GM19351 (cell line): Measurements from ENCODE around the gene TAF1D.
"Not testable (repeated sequence)": the region's sequence is repeated elsewhere in the genome, so short reads cannot be mapped to it uniquely, and the experiment has no call there.

Source experiments
- ATAC-seq: cut with Tn5 transposase; IDR thresholded peaks from one replicate; pipeline ENCODE4 v1.9.1; 2021; ENCODE audit warnings: mild to moderate bottlenecking, moderate library complexity; ENCODE audit not compliant: unreplicated experiment

The TAF1D gene

GRCh38 chr11:93741094-93741881 is at the start of gene TAF1D, which contains the start of gene C11orf54:
TAF1D (minus strand) TSS chr11:93741495; CDS start chr11:93739304, 2,191 bp downstream.
C11orf54 (plus strand) TSS chr11:93741672; CDS start chr11:93747394, 5,722 bp downstream.
- peak; percentile 78 for ATAC-seq

- ATAC-seq: peak; percentile 34
Observed at GRCh38 chr11:93784935-93785360, 43.7 kb upstream of the TAF1D start.

DNA sequence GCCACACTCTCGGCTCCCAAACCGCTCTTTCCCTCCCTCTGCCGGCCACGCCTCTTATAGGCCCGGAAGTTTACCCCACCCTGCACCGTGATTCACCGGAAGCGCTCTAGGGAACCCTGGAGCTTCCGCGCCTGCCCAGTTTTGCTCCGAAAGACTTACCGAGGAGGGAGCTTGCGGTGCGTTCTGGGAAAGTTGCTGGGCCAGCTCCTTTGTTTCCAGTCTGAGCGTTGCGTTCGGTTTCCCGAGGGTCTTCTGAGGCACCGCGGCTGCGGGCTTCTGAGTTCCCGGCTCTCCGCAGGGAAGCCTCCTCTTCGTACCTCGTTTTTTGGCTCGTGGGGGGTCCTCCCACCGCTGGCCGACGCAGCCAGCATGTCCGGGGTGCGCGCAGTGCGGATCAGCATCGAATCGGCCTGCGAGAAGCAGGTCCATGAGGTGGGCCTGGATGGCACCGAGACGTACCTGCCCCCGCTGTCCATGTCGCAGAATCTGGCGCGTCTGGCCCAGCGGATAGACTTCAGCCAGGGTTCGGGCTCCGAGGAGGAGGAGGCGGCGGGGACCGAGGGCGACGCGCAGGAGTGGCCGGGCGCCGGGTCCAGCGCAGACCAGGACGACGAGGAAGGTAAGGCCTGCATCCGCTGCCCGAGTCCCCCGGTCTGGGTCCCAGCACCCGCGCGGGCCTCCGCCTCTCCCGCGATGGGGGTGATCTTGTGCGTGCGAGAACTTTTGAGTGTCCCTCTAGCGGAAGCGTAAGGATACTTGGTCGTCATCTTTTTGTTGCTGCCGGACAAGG is 43.0 kb upstream of the TAF1D start, which contains the start of gene MED17:
TSS of gene MED17 (plus strand) at position 138 of the 790 bp plus-strand sequence. CDS start at position 370, 232 bp downstream.
- ATAC-seq: peak; percentile 92

- ATAC-seq: peak; percentile 49
Observed at GRCh38 chr11:93783765-93784144, 42.5 kb upstream of the TAF1D start.

DNA sequence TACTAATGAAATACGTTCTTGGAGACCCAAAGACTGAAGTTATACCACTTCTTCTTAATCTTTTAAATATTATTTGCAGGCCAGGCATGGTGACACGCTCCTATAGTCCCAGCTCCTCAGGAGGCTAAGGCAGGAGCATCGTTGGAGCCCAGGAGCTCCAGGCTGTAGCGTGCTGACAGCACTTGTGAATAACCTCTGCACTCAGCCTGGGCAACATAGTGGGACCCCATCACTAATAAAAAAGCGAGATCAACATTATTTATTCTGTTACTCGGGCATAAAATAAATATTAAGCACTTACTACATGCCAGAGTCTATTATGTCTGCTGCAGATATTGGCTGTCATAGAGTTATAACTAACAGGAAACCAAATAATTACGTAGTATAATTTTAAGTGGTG is 42.1 kb upstream of the TAF1D start:
- ATAC-seq: no peak

- ATAC-seq: no peak
Observed at GRCh38 chr11:93775289-93775688, 34.0 kb upstream of the TAF1D start.

GRCh38 chr11:93774560-93774959 is 33.3 kb upstream of the TAF1D start:
- ATAC-seq: not testable (repeated sequence)

DNA sequence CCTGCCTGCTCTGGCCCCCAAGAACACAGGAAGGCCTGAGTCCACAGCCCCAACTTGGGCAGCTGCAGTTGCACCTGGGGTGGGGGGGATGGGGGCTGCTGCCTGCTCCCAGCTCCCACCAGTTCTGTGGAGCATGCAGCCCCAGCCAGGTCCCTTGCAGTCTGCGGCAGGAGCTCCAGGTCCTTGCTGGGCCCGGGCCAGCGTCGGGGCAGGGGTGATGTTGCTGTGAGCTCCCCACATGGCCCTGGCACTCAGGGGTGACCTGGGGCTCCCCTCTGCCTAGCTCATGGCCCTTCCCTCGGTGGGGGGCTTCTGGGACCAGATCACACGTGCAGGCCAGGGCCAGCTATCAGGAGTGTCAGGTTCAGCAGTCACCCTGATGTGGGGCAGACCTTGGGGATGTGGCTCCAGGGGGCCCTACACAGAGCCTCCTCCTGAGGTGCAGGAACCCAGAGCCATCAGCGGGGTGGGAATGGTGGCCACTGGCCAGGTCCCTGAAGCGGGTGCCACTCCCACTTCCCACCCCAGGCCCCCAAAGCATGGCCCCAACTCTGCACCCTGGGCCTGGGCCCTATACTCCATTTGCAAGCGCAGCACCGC is 32.4 kb upstream of the TAF1D start:
- ATAC-seq: no peak

DNA sequence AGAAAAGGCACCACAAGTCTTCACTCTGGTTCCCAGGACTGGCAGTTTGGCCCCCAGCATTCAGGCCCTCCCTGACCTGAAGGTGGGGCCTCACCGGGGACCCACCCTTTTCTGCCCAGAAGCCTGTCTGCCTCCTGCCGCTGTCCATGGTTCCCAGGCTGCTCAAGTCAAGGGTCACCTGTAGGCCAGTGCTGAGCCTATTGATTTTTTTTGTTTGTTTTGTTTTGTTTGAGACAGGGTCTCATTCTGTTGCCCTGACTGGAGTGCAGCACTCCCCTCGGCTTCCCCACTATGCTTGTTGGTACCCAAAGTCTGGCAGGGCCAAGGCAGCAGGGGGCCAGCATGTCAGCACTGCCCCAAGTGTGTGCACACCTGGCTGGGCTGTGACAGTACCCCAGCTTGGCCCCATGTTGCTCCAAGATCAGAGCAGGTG is 31.8 kb upstream of the TAF1D start:
- no peak for ATAC-seq

- ATAC-seq: no peak
Observed at GRCh38 chr11:93772123-93772522, 30.8 kb upstream of the TAF1D start.

- no peak for ATAC-seq
Observed at GRCh38 chr11:93770160-93770559, 28.9 kb upstream of the TAF1D start.

GRCh38 chr11:93767018-93767417 is 25.7 kb upstream of the TAF1D start:
- no peak for ATAC-seq

- no peak for ATAC-seq
Observed at GRCh38 chr11:93766504-93766903, 25.2 kb upstream of the TAF1D start.

GRCh38 chr11:93765551-93765950 is 24.3 kb upstream of the TAF1D start:
- ATAC-seq: no peak

DNA sequence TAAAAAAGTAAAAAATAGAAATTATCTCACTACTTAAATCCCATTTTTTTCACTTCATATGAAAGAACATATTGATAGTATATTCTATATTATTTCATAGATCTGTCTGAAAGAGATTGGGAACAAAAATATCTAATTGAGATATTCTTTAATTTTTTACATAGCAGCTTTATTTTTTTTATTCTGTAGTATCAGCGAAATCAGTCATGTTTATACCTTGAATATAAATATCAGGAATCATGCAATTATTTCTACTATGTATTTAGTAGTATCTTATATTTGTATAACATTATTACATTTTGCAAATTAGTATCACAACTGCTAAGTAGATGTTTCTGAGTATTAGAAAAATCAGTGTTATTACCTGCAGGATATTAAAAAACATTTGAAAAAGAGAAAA is 20.6 kb upstream of the TAF1D start:
- no peak for ATAC-seq

DNA sequence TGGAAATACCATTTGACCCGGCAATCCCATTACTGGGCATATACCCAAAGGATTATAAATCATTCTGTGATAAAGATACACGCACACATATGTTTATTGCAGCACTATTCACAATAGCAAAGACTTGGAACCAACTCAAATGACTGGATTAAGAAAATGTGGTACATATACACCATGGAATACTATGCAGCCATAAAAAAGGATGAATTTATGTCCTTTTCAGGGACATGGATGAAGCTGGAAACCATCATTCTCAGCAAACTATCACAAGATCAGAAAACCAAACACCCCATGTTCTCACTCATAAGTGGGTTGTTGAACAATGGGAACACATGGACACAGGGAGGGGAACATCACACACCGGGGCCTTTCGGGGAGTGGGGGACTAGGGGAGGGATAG is 17.8 kb upstream of the TAF1D start:
- not testable (repeated sequence) for ATAC-seq

DNA sequence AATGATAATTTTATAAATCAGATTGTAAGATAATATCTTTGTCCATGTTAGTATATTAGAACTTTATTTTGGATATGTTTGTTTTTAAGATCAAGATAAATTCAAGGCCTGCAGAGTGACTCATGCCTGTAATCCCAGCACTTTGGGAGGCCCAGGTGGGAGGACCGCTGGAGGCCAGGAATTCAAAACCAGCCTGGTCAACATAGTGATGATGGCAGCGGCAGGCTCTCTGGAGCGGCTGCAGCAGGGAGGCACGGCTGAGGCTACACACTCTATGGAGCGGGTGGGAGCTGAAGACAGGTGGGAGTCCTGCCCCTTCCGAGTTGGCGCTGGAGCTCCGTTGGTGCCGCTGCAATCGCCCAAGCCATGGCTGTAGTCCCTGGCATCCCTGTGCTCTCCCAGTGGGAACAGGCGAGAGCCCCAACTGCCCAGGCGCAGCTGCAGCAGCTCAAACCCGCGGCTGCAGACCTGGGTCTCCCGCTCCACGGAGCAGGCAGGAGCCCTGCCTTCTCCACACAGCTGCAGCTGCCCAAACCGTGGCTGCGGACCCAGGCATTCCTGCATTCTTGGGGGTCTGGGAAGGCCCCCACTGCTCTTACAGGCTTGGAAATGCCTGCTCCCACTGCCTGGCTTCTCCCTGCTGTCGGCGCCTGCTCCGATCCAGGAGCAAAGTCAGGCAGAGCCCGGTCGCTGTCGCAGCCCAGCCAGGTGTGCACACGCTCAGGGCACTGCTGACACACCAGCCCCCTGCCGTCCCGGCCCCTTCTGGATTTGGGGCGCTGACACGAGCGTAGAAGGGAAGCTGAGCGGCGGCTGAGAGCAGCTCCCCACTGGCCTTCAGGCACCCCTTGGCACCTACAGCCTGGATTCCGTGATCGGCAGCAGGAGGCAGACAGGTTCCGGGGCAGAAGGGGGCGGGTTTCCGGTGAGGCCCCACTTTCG is 16.9 kb upstream of the TAF1D start:
- ATAC-seq: no peak

DNA sequence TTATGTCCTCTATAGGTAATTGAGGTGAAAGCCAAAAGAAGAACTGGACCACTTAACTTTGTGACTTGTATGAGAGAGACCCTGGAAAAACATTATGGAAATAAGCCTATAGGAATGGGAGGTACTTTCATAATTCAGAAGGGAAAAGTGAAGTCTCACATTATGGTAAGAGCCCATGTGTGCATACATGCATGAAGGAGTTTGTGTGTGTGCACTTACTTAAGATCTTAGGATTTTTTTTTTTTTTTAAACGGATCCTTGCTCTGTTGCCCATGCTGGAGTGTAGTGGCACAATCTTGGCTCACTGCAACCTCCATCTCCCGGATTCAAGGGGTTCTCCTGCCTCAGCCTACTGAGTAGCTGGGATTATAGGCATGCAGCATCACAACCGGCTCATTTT is 16.0 kb upstream of the TAF1D start:
- ATAC-seq: no peak

GRCh38 chr11:93756748-93757147 is 15.5 kb upstream of the TAF1D start:
- ATAC-seq: peak; percentile 65

DNA sequence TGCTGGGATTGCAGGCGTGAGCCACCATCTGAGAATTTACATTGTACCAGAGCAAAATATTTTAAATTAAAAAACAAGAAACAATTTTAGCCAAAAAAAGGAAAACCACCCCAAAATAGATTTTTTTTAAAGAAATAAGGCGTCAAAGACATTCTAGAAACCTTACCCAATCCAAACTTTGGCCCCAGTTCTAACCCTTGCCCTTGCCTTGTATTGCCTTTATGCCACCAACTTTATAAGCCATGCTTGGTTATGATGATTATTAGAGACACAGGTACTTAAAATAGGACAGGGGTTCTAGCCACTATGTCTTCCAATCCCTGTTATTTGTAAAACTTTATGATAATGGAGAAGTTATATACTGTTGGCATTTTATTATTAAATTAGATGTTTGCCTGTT is 11.9 kb upstream of the TAF1D start:
- ATAC-seq: no peak
